Peyer's patch (tissue), 4 donors: ENCODE data around the gene SURF2.
"Not testable (repeated sequence)": the region's sequence is repeated elsewhere in the genome, so short reads cannot be mapped to it uniquely, and the experiment has no call there.

Experiments used
- CTCF ChIP-seq, 6 experiments: fragments of 450-650 bp in 4 of 6; fragments of 200-600 bp in 2 of 6; sonication (generic) in 1 of 6; IDR thresholded peaks; one replicate each; pipeline ENCODE4 v1.5.1; 2017 to 2019; ENCODE audit warnings: antibody characterized with exemption in 6 of 6, mild to moderate bottlenecking in 3 of 6, moderate library complexity in 1 of 6
- POLR2A ChIP-seq, 2 donors: fragments of 450-650 bp; IDR thresholded peaks; one replicate each; pipeline ENCODE4 v1.5.1; 2017; ENCODE audit warnings: antibody characterized with exemption in 2 of 2, mild to moderate bottlenecking in 2 of 2, moderate library complexity in 2 of 2

- not testable (repeated sequence) for TF ChIP-seq POLR2A, CTCF (IDR thresholded peaks at IDR 0.05)
These were observed 29.3 kb upstream of the SURF2 start for GRCh38 chr9:133327021-133327420.
